Thyroid gland (tissue), 4 donors: ENCODE measurements around the gene CCNK. TPM values are rescaled to one million over a fixed set of nuclear protein-coding genes. Genes with fewer than 3 reads are reported as not detected.

Experiments used
- DNase-seq, 2 donors: peaks; one replicate each; pipeline ENCODE4 v3.0.0-alpha.2; 2019
- H3K27ac ChIP-seq, 3 donors: fragments of 200-600 bp; sonication (generic); 1 replicate in 2 of 3; 2 replicates in 1 of 3; pipeline ENCODE4 v1.5.1; 2016 to 2019; ENCODE audit warnings: mild to moderate bottlenecking in 1 of 3, moderate library complexity in 1 of 3
- H3K27me3 ChIP-seq: fragments of 200-600 bp; sonication (generic); one replicate; pipeline ENCODE4 v1.5.1; 2019
- H3K36me3 ChIP-seq, 2 donors: fragments of 200-600 bp; sonication (generic); one replicate each; pipeline ENCODE4 v1.5.1; 2016 to 2019
- H3K4me1 ChIP-seq, 2 donors: fragments of 200-600 bp; sonication (generic); one replicate each; pipeline ENCODE4 v1.5.1; 2017 to 2019
- H3K4me3 ChIP-seq, 3 donors: fragments of 200-600 bp; sonication (generic); replicated peaks in 1 of 3; 1 replicate in 2 of 3; 2 replicates in 1 of 3; pipeline ENCODE4 v1.5.1; 2016; ENCODE audit warnings: mild to moderate bottlenecking in 1 of 3
- H3K9me3 ChIP-seq: fragments of 200-600 bp; sonication (generic); one replicate; pipeline ENCODE4 v1.5.1; 2017
- POLR2A ChIP-seq, 2 donors: fragments of 450-650 bp; IDR thresholded peaks; one replicate each; pipeline ENCODE4 v1.6.1; 2017; ENCODE audit warnings: antibody characterized with exemption in 2 of 2, mild to moderate bottlenecking in 2 of 2, moderate library complexity in 1 of 2
- WGBS, 2 donors: methylation state at CpG; one replicate each; pipeline ENCODE4 v1.1.5; 2017; 5-methylcytosine and 5-hydroxymethylcytosine counted together
- intact Hi-C: fragments of 100-400 bp; cut with DNase I; formaldehyde crosslinking; loops from one replicate; pipeline ENCODE4 v1.15.1; 2023
- total RNA-seq, 4 donors: library from RNA; depleted of rRNA; stranded (reverse); fragments of >200 nt; gene quantifications; one replicate each; pipeline ENCODE4 v1.2.3, GENCODE V29; 2016
- TF ChIP-seq, protein P1 (sequence below), 6 experiments: fragments of 200-600 bp in 3 of 6; fragments of 450-650 bp in 3 of 6; sonication (generic) in 3 of 6; IDR thresholded peaks; one replicate each; pipeline ENCODE4 v1.5.1; 2016 to 2019; ENCODE audit warnings: antibody characterized with exemption in 6 of 6, mild to moderate bottlenecking in 2 of 6, inconsistent platforms in 1 of 6, moderate library complexity in 1 of 6

CCNK gene
- total RNA-seq, 4 donors from 2014 or later: 14.4 to 36.9 (median 24.4) TPM

DNA sequence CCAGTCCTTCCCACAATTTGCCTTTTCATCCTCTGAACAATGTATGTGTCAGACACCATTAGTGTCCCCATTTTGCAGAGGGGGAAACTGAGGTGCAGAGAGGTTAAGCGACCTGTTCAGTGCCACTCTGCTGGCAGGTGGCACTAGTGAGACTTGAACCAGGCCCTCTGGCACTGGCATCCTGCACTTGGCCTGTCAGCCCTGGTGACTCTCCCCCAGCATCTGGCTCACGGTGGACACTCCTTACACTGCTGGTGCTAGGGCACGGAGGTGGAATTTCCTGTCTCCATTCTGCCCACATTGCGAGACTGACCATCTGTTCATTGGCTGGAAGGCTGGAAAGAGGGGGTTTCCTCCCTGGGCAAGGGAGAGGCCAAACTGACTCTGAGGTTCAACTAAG lies 48.7 kb downstream of the CCNK start:
- Histone ChIP-seq H3K4me1 (peaks cover 11 to 18% of the 10 kb centered on the region in 2 donors), H3K9me3 (no peaks in the 10 kb centered on the region), H3K27ac (no peak overlapping the region), H3K36me3 (no peaks in the 10 kb centered on the region), H3K4me3 (no peak overlapping the region), H3K27me3 (no peaks in the 10 kb centered on the region)
- TF ChIP-seq, protein P1, sequence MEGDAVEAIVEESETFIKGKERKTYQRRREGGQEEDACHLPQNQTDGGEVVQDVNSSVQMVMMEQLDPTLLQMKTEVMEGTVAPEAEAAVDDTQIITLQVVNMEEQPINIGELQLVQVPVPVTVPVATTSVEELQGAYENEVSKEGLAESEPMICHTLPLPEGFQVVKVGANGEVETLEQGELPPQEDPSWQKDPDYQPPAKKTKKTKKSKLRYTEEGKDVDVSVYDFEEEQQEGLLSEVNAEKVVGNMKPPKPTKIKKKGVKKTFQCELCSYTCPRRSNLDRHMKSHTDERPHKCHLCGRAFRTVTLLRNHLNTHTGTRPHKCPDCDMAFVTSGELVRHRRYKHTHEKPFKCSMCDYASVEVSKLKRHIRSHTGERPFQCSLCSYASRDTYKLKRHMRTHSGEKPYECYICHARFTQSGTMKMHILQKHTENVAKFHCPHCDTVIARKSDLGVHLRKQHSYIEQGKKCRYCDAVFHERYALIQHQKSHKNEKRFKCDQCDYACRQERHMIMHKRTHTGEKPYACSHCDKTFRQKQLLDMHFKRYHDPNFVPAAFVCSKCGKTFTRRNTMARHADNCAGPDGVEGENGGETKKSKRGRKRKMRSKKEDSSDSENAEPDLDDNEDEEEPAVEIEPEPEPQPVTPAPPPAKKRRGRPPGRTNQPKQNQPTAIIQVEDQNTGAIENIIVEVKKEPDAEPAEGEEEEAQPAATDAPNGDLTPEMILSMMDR (IDR thresholded peaks at IDR 0.05): no peak
- TF ChIP-seq POLR2A (IDR thresholded peaks at IDR 0.05): no peak
- 52 to 94% methylated on average over 4 of the region's 4 CpGs for WGBS, 2 donors
- DNase-seq: no peak
- intact Hi-C loops: no loop called here

- 89 to 91% methylated on average over 17 to 18 of the region's 19 CpGs for WGBS, 2 donors
- H3K27ac ChIP-seq: no peak overlapping the region
- H3K4me3 ChIP-seq: no peak overlapping the region
- TF ChIP-seq POLR2A (IDR thresholded peaks at IDR 0.05): no peak
- TF ChIP-seq, protein P1 (IDR thresholded peaks at IDR 0.05): no peak
- H3K36me3 ChIP-seq: no peaks in the 10 kb centered on the region
- no peak for DNase-seq
- H3K4me1 ChIP-seq: peaks cover 11 to 18% of the 10 kb centered on the region in 2 donors
- intact Hi-C loops: no loop called here
- H3K9me3 ChIP-seq: no peaks in the 10 kb centered on the region
- H3K27me3 ChIP-seq: no peaks in the 10 kb centered on the region
These were observed 49.4 kb downstream of the CCNK start for GRCh38 chr14:99530407-99531155.

- H3K36me3 ChIP-seq: no peaks in the 10 kb centered on the region
- no peaks in the 10 kb centered on the region for H3K9me3 ChIP-seq
- no peak for TF ChIP-seq POLR2A (IDR thresholded peaks at IDR 0.05)
- TF ChIP-seq, protein P1 (IDR thresholded peaks at IDR 0.05): no peak
- H3K27me3 ChIP-seq: no peaks in the 10 kb centered on the region
- intact Hi-C loops: no loop called here
- no peak overlapping the region for H3K27ac ChIP-seq
- peaks cover 11 to 15% of the 10 kb centered on the region in 2 donors for H3K4me1 ChIP-seq
- no peak for DNase-seq
- H3K4me3 ChIP-seq: no peak overlapping the region
- WGBS, 2 donors: 69 to 75% methylated on average over 14 of the region's 14 CpGs
These were observed 50.3 kb downstream of the CCNK start for GRCh38 chr14:99531251-99532096.

DNA sequence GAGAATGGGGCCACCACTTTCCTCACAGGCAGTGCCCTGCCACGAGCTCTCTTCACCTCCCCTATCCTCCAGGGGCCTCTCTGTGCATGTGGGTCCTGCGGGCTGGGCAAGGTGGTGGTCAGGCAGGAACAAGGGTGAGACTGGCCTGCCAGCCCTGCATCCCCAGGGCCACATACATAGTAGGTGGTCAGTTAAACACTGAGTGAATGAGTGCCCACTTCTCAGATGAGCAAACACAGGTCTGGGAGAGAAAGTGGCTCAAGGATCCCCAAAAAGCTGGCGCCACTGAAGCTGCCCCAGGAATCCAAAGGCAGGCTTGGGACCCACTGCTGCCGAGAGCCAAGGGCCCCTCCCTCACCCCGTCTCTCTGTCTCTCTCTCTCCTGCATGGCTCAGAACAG lies 51.1 kb downstream of the CCNK start:
- 91 to 95% methylated on average over 4 to 5 of the region's 5 CpGs for WGBS, 2 donors
- DNase-seq: no peak
- Histone ChIP-seq H3K36me3 (no peaks in the 10 kb centered on the region), H3K27ac (no peak overlapping the region), H3K4me1 (peaks cover 3 to 10% of the 10 kb centered on the region in 2 donors), H3K27me3 (no peaks in the 10 kb centered on the region), H3K9me3 (no peaks in the 10 kb centered on the region), H3K4me3 (no peak overlapping the region)
- intact Hi-C loops: no loop called here
- TF ChIP-seq, protein P1 (IDR thresholded peaks at IDR 0.05): no peak
- TF ChIP-seq POLR2A (IDR thresholded peaks at IDR 0.05): no peak

GRCh38 chr14:99534333-99534732 lies 53.1 kb downstream of the CCNK start:
- Histone ChIP-seq H3K27ac (no peak overlapping the region), H3K4me3 (no peak overlapping the region)
- 90 to 93% methylated on average over 6 of the region's 6 CpGs for WGBS, 2 donors

More at GRCh38 chr14:99534333-99534732, 53.1 kb downstream of the CCNK start:
- Histone ChIP-seq H3K36me3 (no peaks in the 10 kb centered on the region), H3K9me3 (no peaks in the 10 kb centered on the region), H3K27me3 (no peaks in the 10 kb centered on the region), H3K4me1 (peaks cover 10 to 21% of the 10 kb centered on the region in 2 donors)
- DNase-seq: no peak
- intact Hi-C loops: no loop called here
- no peak for TF ChIP-seq POLR2A (IDR thresholded peaks at IDR 0.05)
- TF ChIP-seq, protein P1 (IDR thresholded peaks at IDR 0.05): no peak
